ENCODE measurements around the gene SEC23IP. TPM values are rescaled to one million over a fixed set of nuclear protein-coding genes. Genes with fewer than 3 reads are reported as not detected.
"Not testable (repeated sequence)": the region's sequence is repeated elsewhere in the genome, so short reads cannot be mapped to it uniquely, and the experiment has no call there.

SEC23IP gene
- total and polyA plus RNA-seq, 4 donors = 15.9 to 36.0 (median 34.1) TPM

DNA sequence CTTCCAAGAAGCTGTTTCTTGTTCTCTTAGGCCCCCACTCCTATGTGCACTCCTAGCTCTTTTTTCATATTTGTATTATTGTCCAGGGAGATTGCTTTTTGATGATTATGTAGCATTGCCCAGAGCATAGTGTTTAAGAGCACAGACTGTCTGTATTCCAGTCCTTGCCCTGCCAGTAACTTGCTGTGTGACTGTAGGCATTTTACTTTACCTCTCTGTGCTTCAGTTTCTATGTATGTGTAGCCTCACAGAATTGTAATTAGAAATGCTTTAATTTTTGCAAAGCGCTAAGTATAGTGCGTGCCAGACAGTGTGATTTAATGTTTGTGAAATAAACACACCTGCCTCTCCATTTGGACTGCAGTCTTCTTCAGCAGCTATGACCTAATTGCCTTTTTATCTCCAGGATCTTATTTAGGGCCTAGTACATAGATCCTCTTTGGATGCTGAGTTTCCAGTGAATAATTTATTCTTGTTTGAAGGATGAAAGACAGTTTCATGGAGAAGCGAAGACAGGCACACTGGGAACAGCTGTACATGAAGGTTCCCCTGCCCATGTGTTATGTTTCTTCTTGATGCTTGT, 1.4 kb downstream of the SEC23IP start:
- no peaks in the 10 kb centered on the region for H3K27me3 ChIP-seq (ENCODE audit: control insufficient read depth, insufficient read depth, low read length)
- no peak overlapping the region for H3K4me3 ChIP-seq (ENCODE audit: low read depth, low read length)
- no CpG with 5 or more reads among the region's 3 CpGs for WGBS (ENCODE audit: insufficient coverage)
- H3K9me3 ChIP-seq (ENCODE audit: control insufficient read depth, insufficient read depth, low read length) = no peaks in the 10 kb centered on the region
- no peak overlapping the region for H3K27ac ChIP-seq (ENCODE audit: low read depth, low read length)
- DNase-seq (ENCODE audit: low read depth in 4 of 6, low spot score in 6 of 6) = no peak
- H3K36me3 ChIP-seq (ENCODE audit: control insufficient read depth, insufficient read depth, low read length) = peaks cover 4% of the 10 kb centered on the region
- peaks cover 17% of the 10 kb centered on the region for H3K4me1 ChIP-seq (ENCODE audit: control insufficient read depth, insufficient read depth, low read length)

- DNase-seq (ENCODE audit: low read depth in 4 of 6, low spot score in 6 of 6) = no peak
- no peak overlapping the region for H3K4me3 ChIP-seq (ENCODE audit: low read depth, low read length)
- WGBS (ENCODE audit: insufficient coverage) = 76% methylated on average over 4 of the region's 4 CpGs
- no peaks in the 10 kb centered on the region for H3K27me3 ChIP-seq (ENCODE audit: control insufficient read depth, insufficient read depth, low read length)
- peaks cover 8% of the 10 kb centered on the region for H3K36me3 ChIP-seq (ENCODE audit: control insufficient read depth, insufficient read depth, low read length)
- H3K4me1 ChIP-seq (ENCODE audit: control insufficient read depth, insufficient read depth, low read length) = peaks cover 17% of the 10 kb centered on the region
- no peaks in the 10 kb centered on the region for H3K9me3 ChIP-seq (ENCODE audit: control insufficient read depth, insufficient read depth, low read length)
- H3K27ac ChIP-seq (ENCODE audit: low read depth, low read length) = no peak overlapping the region
These were observed 3.6 kb downstream of the SEC23IP start for GRCh38 chr10:119896061-119896655.

DNA sequence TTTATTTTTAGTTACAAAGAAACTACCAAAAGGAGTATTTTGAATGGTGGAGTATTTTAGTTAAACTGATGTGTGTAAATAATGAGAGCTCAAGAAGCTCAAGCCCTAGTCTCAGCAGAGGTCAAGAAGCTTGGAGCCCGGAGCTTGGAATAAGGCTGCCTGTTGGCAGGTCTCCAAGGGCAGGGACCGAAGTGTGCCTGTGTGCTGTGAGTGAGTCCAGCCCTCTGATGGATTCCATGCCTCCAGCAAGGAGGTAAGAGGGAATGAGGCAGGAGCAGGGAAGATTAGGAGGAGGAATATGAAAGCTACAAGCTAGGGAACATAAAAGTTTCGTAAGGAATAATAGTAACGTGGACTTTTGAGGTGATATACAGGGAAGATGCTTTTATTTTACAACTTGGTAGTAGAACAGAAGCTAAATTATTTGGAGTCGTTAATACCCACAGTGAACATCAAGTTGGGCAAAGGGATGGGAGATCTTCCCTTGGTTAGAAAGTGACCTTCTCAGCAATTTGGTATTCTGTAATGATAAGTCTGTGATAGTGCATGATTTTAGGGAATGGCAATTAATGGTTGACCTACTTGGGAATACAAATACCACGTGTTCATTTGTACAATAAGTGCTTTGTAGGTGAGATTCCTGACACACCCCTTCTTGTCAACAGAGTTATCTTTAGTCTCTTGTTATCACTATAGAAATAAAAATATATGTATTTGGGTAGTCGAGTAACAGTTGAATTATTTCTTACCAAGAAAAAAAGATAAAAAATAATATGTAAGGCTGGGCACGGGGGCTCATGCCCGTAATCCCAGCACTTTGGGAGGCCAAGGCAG, 4.6 kb downstream of the SEC23IP start:
- no peak overlapping the region for H3K27ac ChIP-seq (ENCODE audit: low read depth, low read length)
- H3K9me3 ChIP-seq (ENCODE audit: control insufficient read depth, insufficient read depth, low read length) = no peaks in the 10 kb centered on the region
- WGBS (ENCODE audit: insufficient coverage) = 59% methylated on average over 5 of the region's 9 CpGs
- peaks cover 11% of the 10 kb centered on the region for H3K4me1 ChIP-seq (ENCODE audit: control insufficient read depth, insufficient read depth, low read length)
- H3K27me3 ChIP-seq (ENCODE audit: control insufficient read depth, insufficient read depth, low read length) = no peaks in the 10 kb centered on the region
- no peak overlapping the region for H3K4me3 ChIP-seq (ENCODE audit: low read depth, low read length)
- DNase-seq (ENCODE audit: low read depth in 4 of 6, low spot score in 6 of 6) = peak in 1 of 6 donors; percentile 44
- peaks cover 10% of the 10 kb centered on the region for H3K36me3 ChIP-seq (ENCODE audit: control insufficient read depth, insufficient read depth, low read length)

DNA sequence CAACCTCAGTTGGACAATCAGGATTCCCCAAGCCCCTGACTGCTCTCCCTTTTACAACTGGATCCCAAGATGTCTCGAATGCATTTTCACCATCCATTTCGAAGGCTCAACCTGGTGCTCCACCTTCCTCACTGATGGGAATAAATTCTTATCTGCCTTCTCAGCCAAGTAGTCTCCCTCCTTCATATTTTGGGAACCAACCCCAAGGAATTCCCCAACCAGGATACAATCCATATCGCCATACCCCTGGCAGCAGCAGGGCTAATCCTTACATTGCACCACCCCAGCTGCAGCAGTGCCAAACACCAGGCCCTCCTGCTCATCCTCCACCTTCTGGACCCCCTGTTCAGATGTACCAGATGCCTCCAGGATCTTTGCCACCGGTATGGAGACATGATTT, 6.0 kb downstream of the SEC23IP start:
- Histone ChIP-seq H3K36me3 (ENCODE audit: control insufficient read depth, insufficient read depth, low read length) (peaks cover 10% of the 10 kb centered on the region), H3K4me1 (ENCODE audit: control insufficient read depth, insufficient read depth, low read length) (peaks cover 7% of the 10 kb centered on the region), H3K27ac (ENCODE audit: low read depth, low read length) (no peak overlapping the region), H3K9me3 (ENCODE audit: control insufficient read depth, insufficient read depth, low read length) (no peaks in the 10 kb centered on the region), H3K27me3 (ENCODE audit: control insufficient read depth, insufficient read depth, low read length) (no peaks in the 10 kb centered on the region), H3K4me3 (ENCODE audit: low read depth, low read length) (no peak overlapping the region)
- WGBS (ENCODE audit: insufficient coverage) = 90% methylated on average over 3 of the region's 4 CpGs
- no peak for DNase-seq (ENCODE audit: low read depth in 4 of 6, low spot score in 6 of 6)

GRCh38 chr10:119903946-119904666, 11.6 kb downstream of the SEC23IP start:
- Histone ChIP-seq H3K4me1 (ENCODE audit: control insufficient read depth, insufficient read depth, low read length) (no peaks in the 10 kb centered on the region), H3K27me3 (ENCODE audit: control insufficient read depth, insufficient read depth, low read length) (no peaks in the 10 kb centered on the region), H3K27ac (ENCODE audit: low read depth, low read length) (no peak overlapping the region), H3K4me3 (ENCODE audit: low read depth, low read length) (no peak overlapping the region), H3K36me3 (ENCODE audit: control insufficient read depth, insufficient read depth, low read length) (peaks cover 33% of the 10 kb centered on the region), H3K9me3 (ENCODE audit: control insufficient read depth, insufficient read depth, low read length) (no peaks in the 10 kb centered on the region)
- no peak for DNase-seq (ENCODE audit: low read depth in 4 of 6, low spot score in 6 of 6)
- 97% methylated on average over 9 of the region's 16 CpGs for WGBS (ENCODE audit: insufficient coverage)

- not testable (repeated sequence) for H3K4me3 ChIP-seq (ENCODE audit: low read depth, low read length); DNase-seq (ENCODE audit: low read depth in 4 of 6, low spot score in 6 of 6); H3K9me3 ChIP-seq (ENCODE audit: control insufficient read depth, insufficient read depth, low read length); H3K4me1 ChIP-seq (ENCODE audit: control insufficient read depth, insufficient read depth, low read length); H3K27me3 ChIP-seq (ENCODE audit: control insufficient read depth, insufficient read depth, low read length); H3K27ac ChIP-seq (ENCODE audit: low read depth, low read length)
- peaks cover 47% of the 10 kb centered on the region for H3K36me3 ChIP-seq (ENCODE audit: control insufficient read depth, insufficient read depth, low read length)
- no CpG with 5 or more reads among the region's 7 CpGs for WGBS (ENCODE audit: insufficient coverage)
These were observed 15.2 kb downstream of the SEC23IP start for GRCh38 chr10:119907695-119908094.

DNA sequence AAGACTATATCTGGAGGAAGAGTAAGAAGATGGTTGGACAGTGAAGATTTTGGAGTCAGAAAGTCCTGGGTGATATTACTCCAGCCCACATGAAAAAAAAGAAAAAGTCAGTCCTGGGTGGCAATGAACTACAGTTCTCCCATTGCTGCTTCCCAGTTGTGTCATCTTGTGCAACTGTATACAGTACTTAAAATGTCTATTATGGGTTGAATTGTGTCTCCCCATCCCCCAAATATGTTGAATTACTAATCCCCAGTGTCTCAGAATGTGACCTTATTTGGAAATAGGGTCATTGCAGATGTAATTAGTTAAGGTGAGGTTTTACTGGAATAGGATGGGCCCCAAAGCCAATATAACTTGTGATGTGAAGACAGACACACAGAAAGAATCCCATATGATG, 15.6 kb downstream of the SEC23IP start:
- Histone ChIP-seq H3K27me3 (ENCODE audit: control insufficient read depth, insufficient read depth, low read length) (no peaks in the 10 kb centered on the region), H3K9me3 (ENCODE audit: control insufficient read depth, insufficient read depth, low read length) (no peaks in the 10 kb centered on the region), H3K27ac (ENCODE audit: low read depth, low read length) (no peak overlapping the region), H3K4me1 (ENCODE audit: control insufficient read depth, insufficient read depth, low read length) (no peaks in the 10 kb centered on the region), H3K36me3 (ENCODE audit: control insufficient read depth, insufficient read depth, low read length) (peaks cover 51% of the 10 kb centered on the region), H3K4me3 (ENCODE audit: low read depth, low read length) (no peak overlapping the region)
- no peak for DNase-seq (ENCODE audit: low read depth in 4 of 6, low spot score in 6 of 6)

- 100% methylated on average over 4 of the region's 6 CpGs for WGBS (ENCODE audit: insufficient coverage)
- DNase-seq (ENCODE audit: low read depth in 4 of 6, low spot score in 6 of 6) = no peak
- Histone ChIP-seq H3K27ac (ENCODE audit: low read depth, low read length) (no peak overlapping the region), H3K36me3 (ENCODE audit: control insufficient read depth, insufficient read depth, low read length) (peaks cover 42% of the 10 kb centered on the region), H3K9me3 (ENCODE audit: control insufficient read depth, insufficient read depth, low read length) (no peaks in the 10 kb centered on the region), H3K4me1 (ENCODE audit: control insufficient read depth, insufficient read depth, low read length) (no peaks in the 10 kb centered on the region), H3K27me3 (ENCODE audit: control insufficient read depth, insufficient read depth, low read length) (no peaks in the 10 kb centered on the region), H3K4me3 (ENCODE audit: low read depth, low read length) (no peak overlapping the region)
These were observed 18.2 kb downstream of the SEC23IP start for GRCh38 chr10:119910689-119911088.

- WGBS (ENCODE audit: insufficient coverage) = no CpG with 5 or more reads among the region's 3 CpGs
- Histone ChIP-seq H3K4me3 (ENCODE audit: low read depth, low read length) (no peak overlapping the region), H3K4me1 (ENCODE audit: control insufficient read depth, insufficient read depth, low read length) (no peaks in the 10 kb centered on the region), H3K27ac (ENCODE audit: low read depth, low read length) (no peak overlapping the region), H3K36me3 (ENCODE audit: control insufficient read depth, insufficient read depth, low read length) (peaks cover 19% of the 10 kb centered on the region), H3K27me3 (ENCODE audit: control insufficient read depth, insufficient read depth, low read length) (no peaks in the 10 kb centered on the region), H3K9me3 (ENCODE audit: control insufficient read depth, insufficient read depth, low read length) (no peaks in the 10 kb centered on the region)
- peak in 2 of 6 donors; percentile 10 to 25 for DNase-seq (ENCODE audit: low read depth in 4 of 6, low spot score in 6 of 6)
These were observed 25.2 kb downstream of the SEC23IP start for GRCh38 chr10:119917777-119918176.
